SK-MEL-5 (cell line): ENCODE data around the gene GEN1. TPM values are rescaled to one million over a fixed set of nuclear protein-coding genes. Genes with fewer than 3 reads are reported as not detected.

Experiments
- DNase-seq: peaks from one replicate; pipeline ENCODE4 v3.0.0-alpha.2; 2016; ENCODE audit warnings: low read depth, low spot score
- in situ Hi-C: cut with HindIII; loops from 2 replicates; pipeline ENCODE4 v1.10.0; 2016; ENCODE audit warnings: low sequenced_read_pairs, high pct_unique_total_duplicates, low pct_unique_long_range_greater_than_20kb
- polyA plus RNA-seq, 2 experiments: library from polyadenylated mRNA; depleted of rRNA; stranded (reverse); fragments of >200 nt; gene quantifications; 2 replicates each; pipeline ENCODE4 v1.2.3, GENCODE V29; 2015
- total RNA-seq: library from RNA; depleted of rRNA; stranded (reverse); fragments of >200 nt; shearing (Covaris generic); gene quantifications from 2 replicates; pipeline ENCODE4 v1.2.3, GENCODE V29; 2014; rRNA removed

GEN1 gene, protein sequence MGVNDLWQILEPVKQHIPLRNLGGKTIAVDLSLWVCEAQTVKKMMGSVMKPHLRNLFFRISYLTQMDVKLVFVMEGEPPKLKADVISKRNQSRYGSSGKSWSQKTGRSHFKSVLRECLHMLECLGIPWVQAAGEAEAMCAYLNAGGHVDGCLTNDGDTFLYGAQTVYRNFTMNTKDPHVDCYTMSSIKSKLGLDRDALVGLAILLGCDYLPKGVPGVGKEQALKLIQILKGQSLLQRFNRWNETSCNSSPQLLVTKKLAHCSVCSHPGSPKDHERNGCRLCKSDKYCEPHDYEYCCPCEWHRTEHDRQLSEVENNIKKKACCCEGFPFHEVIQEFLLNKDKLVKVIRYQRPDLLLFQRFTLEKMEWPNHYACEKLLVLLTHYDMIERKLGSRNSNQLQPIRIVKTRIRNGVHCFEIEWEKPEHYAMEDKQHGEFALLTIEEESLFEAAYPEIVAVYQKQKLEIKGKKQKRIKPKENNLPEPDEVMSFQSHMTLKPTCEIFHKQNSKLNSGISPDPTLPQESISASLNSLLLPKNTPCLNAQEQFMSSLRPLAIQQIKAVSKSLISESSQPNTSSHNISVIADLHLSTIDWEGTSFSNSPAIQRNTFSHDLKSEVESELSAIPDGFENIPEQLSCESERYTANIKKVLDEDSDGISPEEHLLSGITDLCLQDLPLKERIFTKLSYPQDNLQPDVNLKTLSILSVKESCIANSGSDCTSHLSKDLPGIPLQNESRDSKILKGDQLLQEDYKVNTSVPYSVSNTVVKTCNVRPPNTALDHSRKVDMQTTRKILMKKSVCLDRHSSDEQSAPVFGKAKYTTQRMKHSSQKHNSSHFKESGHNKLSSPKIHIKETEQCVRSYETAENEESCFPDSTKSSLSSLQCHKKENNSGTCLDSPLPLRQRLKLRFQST
- total RNA-seq = 16.1 and 21.4 TPM in 2 replicates
- 6.8 and 12.7 TPM in 2 replicates for polyA plus RNA-seq (2015; cell fraction: cytosol; rRNA removed)
- polyA plus RNA-seq (2015; cell fraction: nucleus; rRNA removed) = 79.4 and 87.3 TPM in 2 replicates

DNA sequence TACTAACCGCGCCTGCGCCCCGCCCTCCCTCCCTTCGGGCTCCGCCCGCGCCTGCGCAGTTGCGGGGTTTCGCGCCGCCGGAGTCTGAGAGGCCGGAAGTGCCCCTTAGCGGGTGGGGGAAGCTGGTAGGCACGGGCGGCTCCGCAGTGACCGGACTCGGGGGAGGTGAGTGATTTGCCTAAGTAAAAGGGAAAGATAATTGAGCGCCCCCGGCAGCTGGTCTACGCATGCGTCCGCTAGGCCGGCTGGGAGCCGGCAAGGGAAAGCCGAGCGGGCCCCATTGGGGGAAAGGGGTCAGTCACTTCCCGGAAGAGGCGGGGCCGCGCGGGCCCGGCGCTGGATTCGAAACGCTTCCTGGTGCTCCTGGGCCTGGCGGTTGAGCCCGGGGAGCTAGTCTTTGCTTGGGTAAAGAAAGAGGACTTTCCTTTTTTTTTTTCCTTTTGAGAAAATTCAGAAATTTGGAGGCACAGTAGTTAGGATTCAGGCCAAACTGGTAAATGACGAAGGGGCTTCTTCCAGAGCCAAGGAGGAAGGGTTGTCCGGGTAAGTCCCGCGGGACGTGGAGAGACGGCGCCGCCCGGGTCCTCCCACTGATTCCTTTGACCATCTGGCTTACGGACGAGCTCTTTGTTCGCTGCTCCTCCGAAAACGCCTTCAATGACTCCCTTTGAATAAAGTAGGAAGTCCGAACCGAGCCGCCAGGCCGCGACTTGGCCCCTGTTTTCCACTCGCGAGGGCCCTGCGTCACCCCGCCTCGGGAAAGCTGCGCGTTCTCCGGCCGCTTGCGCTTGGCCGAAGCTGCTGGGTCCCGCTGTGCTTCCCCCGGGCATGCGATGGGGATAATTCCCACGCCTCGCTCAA, at the start of gene GEN1, which contains the start of gene SMC6:
TSS of gene GEN1 (plus strand) at position 336 of the 861 bp plus-strand sequence. CDS start 5,806 bp downstream, outside the sequence.
TSS of gene SMC6 (minus strand) at position 8 of the 861 bp plus-strand sequence. CDS start 7,864 bp downstream, outside the sequence.
- peak; percentile 94 for DNase-seq
- in situ Hi-C loops = no loop called here

DNA sequence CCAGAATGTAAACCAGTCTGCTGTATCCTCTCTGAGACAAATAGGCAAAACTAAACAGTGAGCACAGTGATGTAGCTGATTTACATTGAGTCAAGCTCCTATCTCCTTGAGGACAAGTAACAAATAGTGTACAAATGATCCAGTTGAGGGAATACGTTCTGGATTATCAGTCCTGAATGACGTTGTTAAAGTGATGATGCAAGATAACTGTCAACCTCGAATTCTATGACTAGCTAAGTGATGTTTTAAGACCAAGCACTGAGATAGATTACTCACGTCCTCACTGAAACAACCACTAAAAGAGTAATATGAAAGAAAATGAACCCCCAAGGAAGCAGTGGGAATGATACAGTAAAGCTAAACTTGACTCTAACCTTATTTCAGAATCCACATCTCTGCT, 47.1 kb upstream of the GEN1 start:
- in situ Hi-C loops = no loop called here
- no peak for DNase-seq

DNA sequence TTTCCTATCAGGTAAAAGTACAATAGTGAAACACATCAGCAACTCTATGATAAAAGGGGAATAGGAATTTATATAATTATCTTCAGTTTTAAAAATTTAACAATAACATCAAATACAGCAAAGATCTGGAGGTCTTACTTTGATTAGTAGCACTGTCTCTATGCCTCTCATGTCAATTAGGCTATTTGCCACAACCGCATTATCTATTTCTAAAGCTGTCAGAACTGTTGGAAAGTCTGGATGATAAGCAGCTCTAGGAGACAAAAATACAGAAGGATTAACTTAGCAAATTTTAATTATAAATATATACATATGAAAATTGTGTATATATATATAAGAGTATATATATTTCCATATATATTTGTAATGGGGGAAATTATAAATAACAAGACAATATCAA, 45.4 kb upstream of the GEN1 start:
- no peak for DNase-seq
- in situ Hi-C loops = no loop called here

DNA sequence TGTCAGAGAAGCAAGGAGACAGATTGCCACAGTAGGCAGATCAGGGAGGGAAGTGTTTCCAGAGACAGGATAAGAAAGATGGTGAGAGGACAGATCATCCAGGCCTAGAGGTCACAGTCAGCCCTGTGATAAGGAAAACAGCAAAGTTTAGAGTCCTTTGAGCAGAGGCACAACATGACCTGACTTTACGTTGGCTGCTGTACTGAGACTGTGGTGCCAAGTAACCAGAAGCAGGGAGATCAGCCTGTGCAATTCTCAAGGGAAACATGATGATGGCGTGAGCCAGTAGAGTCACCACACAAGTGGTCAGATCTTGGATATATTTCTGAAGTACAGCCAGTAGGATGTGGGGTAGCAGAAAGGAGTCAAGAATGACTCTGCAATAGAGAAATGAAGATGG, 44.0 kb upstream of the GEN1 start:
- no peak for DNase-seq
- in situ Hi-C loops = no loop called here

DNA sequence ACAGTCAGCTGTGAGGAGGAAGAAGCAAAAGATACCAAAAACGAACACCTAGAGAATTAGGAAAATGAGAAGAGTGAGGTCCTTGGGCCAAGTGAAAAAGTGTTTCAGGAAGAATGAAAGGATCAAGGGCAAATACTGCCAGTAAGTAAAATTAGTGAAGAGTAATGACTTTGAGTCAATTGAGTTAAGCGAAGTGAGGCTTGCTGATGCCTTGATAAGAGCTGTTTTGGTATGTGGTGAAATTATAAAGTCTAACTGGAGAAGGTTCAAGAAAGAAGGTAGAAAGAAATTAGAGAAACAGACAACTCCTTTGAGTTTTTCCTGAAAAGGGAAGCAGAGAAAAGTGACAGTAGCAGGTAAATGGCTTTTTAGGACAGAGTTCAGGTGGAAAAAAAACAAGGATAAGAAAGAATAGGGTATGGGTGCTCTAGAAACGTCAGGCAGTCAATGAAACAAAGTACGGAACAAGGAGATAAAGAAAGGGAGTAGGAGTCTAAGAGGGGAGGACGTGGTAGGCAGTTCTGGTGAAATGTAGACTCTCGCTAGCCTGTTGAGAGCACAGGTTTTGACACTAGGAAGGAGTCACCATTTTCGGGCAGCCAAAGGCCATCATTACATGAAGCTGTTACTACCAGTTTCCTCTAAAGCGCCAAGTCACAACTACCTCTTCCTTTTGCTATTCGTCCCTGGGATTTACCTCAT, 43.2 kb upstream of the GEN1 start:
- no peak for DNase-seq
- in situ Hi-C loops = no loop called here

DNA sequence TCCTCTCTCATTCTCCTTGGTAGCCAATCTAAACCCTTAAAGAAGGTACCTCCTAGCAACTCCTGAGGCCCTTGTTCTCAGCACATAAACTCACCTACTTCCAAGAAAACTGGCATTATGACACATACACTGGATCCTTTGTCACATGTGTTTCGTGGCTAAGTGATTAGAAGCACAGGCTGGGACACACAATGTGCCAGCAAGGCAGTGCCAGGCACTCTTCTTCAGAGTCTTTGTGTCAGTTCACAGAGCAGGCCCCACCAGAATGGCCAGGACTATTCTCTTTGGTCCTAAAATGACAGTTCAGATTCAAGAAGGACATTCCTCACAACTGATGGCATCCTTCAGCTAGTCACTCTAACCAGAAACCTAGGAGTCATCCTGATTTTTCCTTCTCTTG, 40.6 kb upstream of the GEN1 start:
- in situ Hi-C loops = no loop called here
- DNase-seq = no peak

DNA sequence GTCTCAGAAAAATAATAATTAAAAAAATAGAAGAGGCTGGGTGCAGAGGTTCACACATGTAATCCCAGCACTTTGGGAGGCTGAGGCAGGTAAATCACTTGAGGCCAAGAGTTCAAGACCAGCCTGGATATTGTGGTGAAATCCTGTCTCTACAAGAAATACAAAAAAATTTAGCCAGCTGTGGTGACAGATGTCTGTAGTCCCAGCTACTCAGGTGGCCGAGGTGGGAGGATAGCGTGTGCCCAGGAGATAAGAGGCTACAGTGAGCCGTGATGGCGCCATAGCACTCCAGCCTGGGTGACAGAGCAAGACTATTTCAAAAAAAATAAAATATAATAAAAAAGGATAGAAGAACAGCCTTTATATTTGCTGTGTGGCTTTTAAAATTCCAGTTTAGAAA, 36.3 kb upstream of the GEN1 start:
- no peak for DNase-seq
- in situ Hi-C loops = no loop called here

DNA sequence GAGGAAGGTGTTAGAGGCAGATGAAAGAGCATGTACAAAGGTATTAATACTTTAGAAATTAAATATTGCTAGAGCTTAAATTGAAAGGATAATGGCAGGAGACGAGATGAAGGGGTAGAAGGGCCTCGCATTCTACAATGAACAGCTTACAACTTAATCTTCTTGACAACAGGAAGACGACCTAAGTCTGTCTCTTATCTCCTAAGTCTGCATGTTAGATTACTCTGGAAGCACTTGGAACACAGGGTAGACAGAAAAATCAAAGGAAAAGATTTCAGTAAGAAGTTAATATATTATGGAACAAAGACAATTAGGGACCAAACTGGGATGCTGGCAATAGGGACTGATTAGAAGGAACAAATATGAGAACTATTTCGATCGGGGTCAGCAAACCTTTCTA, 35.2 kb upstream of the GEN1 start:
- in situ Hi-C loops = no loop called here
- no peak for DNase-seq

DNA sequence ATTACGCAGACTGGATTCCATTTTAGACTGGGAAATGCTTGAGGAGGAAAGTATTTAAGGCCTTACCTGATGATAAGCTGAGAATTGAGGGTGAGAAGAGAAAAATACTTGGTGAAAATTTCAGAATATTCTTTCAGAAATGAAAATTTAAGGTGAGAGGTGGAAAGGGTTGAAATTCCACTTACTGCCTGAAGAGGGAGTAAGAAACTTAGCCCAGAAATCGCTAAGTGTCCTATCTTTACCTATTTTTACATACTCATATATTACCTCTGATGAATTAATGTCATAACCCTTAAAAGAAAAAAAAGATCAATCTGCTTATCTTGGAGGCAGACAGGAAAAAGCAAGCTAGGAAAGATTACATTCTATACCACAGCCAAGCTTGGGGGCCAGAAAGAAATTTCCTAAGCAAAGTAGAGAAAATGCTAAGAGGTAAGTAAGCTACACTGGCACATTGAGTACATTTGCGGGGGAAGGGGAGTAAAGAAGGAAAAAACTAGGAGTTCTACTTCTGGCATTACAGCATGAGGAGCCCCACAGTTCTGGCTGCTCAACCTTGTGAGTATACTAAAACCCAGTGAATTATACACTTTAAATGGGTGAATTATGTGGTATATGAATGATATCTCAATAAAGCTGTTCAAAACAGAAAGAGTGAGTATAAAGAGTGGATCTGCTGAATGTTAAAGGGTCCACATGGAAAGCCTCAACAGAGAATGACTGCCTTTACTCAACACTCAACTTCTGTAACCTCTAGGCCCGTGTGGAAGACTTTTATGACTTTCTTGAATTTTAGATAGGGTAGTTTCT, 34.2 kb upstream of the GEN1 start:
- in situ Hi-C loops = no loop called here
- DNase-seq = peak; percentile 47

DNA sequence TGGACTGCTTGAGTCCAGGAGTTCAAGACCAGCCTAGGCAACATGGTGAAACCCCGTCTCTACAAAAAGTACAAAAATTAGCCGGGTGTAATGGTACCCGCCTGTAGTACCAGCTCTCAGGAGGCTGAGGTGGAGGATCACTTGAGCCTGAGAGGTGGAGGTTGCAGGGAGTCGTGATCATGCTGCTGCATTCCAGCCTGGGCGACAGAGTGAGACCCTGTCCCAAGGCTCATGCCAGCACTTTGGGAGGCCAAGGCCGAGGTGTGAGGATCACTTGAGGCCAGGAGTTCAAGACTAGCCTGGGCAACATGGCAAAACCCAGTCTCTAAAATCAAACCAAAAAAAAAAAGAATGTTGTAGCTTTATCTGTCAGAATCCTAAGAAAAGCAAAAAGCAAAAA, 25.7 kb upstream of the GEN1 start:
- DNase-seq = no peak
- in situ Hi-C loops = no loop called here

DNA sequence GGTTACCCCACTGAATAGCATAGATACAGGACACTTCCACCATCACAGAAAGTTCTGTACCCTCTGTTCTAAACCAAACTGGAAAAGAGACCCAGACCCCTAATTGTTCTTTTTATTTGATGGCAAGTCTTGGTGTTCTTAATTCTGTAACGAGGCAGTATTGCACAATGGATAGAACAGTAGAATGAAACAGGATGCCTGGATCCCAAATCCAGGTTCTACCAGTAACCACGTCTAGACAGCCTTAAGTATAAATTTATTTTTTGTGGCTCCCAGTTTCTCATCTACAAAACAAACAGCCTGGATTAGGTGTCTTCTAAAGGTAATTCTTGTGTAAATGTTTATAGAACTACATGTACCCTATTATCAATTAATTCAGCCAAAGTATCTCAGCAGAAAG, 24.1 kb upstream of the GEN1 start:
- DNase-seq = no peak
- in situ Hi-C loops = no loop called here

DNA sequence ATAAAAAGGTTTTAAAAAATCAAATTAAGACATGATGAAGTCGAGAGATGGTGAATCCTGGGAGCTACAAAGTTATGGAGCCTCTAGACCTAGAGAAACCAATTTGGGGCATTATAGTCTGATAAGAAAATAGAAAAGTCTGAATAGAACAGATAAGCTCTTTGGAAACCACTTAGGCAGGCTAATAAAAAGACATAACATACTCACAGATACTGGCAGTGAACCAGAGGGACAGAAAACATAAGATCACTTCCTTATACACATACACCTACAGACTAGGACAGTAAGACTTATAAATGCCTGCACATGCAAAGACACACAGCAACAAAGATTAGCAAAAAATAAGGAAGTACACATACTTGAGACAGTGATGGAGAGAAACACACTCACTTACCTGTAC, 20.3 kb upstream of the GEN1 start:
- no peak for DNase-seq

DNA sequence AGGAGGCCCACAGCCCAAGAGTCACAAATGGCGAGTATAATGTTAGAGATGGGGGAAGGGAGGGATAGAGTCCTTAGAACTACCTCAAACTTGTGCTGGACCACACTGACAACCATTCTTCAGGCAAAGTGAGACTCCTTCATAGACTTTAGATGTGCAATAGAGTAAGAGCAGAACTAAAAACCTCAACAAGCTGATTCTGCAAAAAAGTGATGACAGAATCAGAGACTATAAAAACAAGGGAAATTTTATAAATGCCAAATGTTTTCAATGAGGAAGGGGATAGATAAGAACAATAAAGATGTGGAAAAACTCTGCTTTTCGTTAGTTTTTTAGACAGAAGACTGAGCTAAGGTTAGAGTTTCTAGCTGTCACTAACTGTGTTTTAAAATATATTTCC, 18.1 kb upstream of the GEN1 start:
- in situ Hi-C loops = no loop called here
- no peak for DNase-seq

More for the DNA sequence above, 20.3 kb upstream of the GEN1 start:
- in situ Hi-C loops = no loop called here

DNA sequence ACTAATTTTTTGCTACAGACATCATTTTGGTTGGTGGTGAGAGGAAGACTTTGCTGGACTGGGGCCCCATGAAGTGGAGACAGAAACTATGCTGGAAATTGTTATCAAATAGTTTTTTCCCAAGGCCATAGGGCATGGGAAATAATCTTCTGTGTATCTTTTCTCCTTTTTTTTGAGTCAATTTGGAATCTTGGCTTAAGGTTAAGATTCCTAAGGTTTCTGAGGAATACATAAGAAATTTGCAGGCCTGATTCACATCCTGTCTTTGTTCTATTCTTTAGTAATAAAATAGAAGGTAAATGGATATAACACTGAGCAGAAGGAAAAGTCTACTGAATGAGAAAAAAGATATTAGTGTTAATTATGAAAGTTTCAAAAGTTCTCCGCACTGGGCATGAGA, 16.9 kb upstream of the GEN1 start:
- DNase-seq = no peak
- in situ Hi-C loops = no loop called here

DNA sequence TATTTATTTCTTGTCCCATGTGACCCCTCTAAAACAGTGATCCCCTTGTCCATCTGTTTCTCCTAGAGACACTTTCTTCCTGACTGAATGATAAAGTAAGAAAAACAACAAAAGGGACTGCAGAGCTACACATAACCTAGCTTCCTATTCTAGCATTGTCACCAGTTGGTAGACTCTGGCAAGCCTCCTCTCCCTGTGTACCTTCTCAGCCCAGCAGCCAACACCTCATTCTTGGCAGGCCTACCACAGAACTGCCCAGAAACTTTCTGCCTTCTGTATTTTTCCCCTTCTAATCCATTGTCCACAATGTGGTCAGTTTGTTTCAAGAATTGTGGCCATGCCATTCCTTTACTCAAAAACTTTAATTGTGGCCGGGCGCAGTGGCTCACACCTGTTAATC, 13.7 kb upstream of the GEN1 start:
- in situ Hi-C loops = no loop called here

More for the DNA sequence above, 13.7 kb upstream of the GEN1 start:
- DNase-seq = no peak
